SU-DHL-6 (cell line): ENCODE measurements around the gene LANCL1.

ENCODE experiments used
- H2AFZ ChIP-seq: fragments of 200-600 bp; sonication (generic); 2 replicates; pipeline ENCODE4 v1.6.1; 2014; ENCODE audit warnings: low read depth, mild to moderate bottlenecking, moderate library complexity, mixed read lengths, antibody characterized with exemption, low read length; ENCODE audit not compliant: severe bottlenecking
- H3F3A ChIP-seq: fragments of 200-600 bp; shearing (Covaris generic); 2 replicates; pipeline ENCODE4 v1.6.0; 2016; ENCODE audit warnings: antibody characterized with exemption, mild to moderate bottlenecking; ENCODE audit not compliant: insufficient read depth
- H3K27ac ChIP-seq: fragments of 200-600 bp; sonication (generic); 2 replicates; pipeline ENCODE4 v1.5.1; 2016; ENCODE audit warnings: low read depth, mild to moderate bottlenecking, low read length, moderate library complexity, mixed read lengths
- H3K27me3 ChIP-seq: fragments of 200-600 bp; sonication (generic), shearing (Covaris generic); 2 replicates; pipeline ENCODE4 v1.6.0; 2014; ENCODE audit warnings: mild to moderate bottlenecking, low read length
- H3K36me3 ChIP-seq: fragments of 200-600 bp; sonication (generic); 2 replicates; pipeline ENCODE4 v1.6.1; 2014; ENCODE audit warnings: mild to moderate bottlenecking, low read length, mixed read lengths
- H3K4me2 ChIP-seq: fragments of 300-600, 200-600 bp; shearing (Covaris generic), sonication (generic); 2 replicates; pipeline ENCODE4 v1.6.0; 2014; ENCODE audit warnings: low read length, low read depth, mild to moderate bottlenecking; ENCODE audit not compliant: poor library complexity, severe bottlenecking
- H3K4me3 ChIP-seq: fragments of 200-600 bp; sonication (generic); 2 replicates; pipeline ENCODE4 v1.5.1; 2014; ENCODE audit warnings: antibody characterized with exemption, low read length, mild to moderate bottlenecking, mixed read lengths; ENCODE audit not compliant: insufficient read depth, poor library complexity, severe bottlenecking
- H3K79me2 ChIP-seq: fragments of 200-600 bp; sonication (generic); 2 replicates; pipeline ENCODE4 v1.6.1; 2014; ENCODE audit warnings: mild to moderate bottlenecking, low read length, moderate library complexity; ENCODE audit not compliant: insufficient read depth
- H3K9ac ChIP-seq: fragments of 200-600 bp; sonication (generic); 2 replicates; pipeline ENCODE4 v1.7.0; 2014; ENCODE audit warnings: mild to moderate bottlenecking, low read length
- H3K9me2 ChIP-seq: fragments of 200-600 bp; sonication (generic); replicated peaks from 2 replicates; pipeline ENCODE4 v1.6.1; 2014; ENCODE audit warnings: low read length; ENCODE audit not compliant: insufficient read depth
- H3K9me3 ChIP-seq: fragments of 200-600 bp; sonication (generic); 2 replicates; pipeline ENCODE4 v1.6.1; 2014; ENCODE audit warnings: low read length, mixed read lengths; ENCODE audit not compliant: insufficient read depth
- H4K20me1 ChIP-seq: fragments of 200-600 bp; sonication (generic); 2 replicates; pipeline ENCODE4 v1.6.1; 2014; ENCODE audit warnings: low read depth, mild to moderate bottlenecking, antibody characterized with exemption, low read length, moderate library complexity, mixed read lengths
- EZH2phosphoT487 ChIP-seq: fragments of 200-600 bp; sonication (generic), shearing (Covaris generic); conservative IDR thresholded peaks from 2 replicates; pipeline ENCODE4 v1.6.1; 2018; ENCODE audit warnings: mild to moderate bottlenecking, antibody characterized with exemption, low read length, moderate library complexity, mixed read lengths
- TF ChIP-seq, protein P1 (sequence below): fragments of 200-600 bp; sonication (generic); IDR thresholded peaks from one replicate; pipeline ENCODE4 v1.5.1; 2017; ENCODE audit warnings: antibody characterized with exemption, mild to moderate bottlenecking, low read length, moderate library complexity; ENCODE audit not compliant: insufficient read depth, poor library complexity, severe bottlenecking

LANCL1 gene

DNA sequence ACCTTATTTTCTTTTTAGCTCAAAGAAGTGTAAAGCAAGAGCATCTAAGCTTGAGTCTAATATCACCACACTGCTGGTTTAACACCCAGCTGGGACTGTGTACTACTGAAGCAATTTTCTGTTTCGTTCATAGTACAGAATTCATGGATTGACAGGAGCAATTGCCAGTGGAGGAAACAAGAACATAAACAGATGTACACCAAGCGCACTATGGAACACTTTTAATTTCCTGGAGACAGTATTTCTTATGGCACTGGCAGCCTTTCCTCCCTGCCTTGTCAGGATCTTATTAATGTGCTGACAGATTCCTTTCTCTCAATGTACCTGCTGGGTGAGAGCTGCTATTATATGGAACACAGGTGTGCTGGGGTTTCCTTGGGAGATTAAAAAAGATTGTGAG is 4.2 kb upstream of the LANCL1 start:
- Histone ChIP-seq H3K9me3 (0 out of 2 replicates have a peak, but pooled peaks cover 4% of the 10 kb centered on the region), H3K27ac (no peak overlapping the region), H3K79me2 (no peaks in the 10 kb centered on the region), H3K9me2 (no peaks in the 10 kb centered on the region), H3F3A (peaks cover 3% of the 10 kb centered on the region; the same call in 1 of the 2 replicates), H4K20me1 (no peaks in the 10 kb centered on the region), H3K4me2 (no peak overlapping the region), H3K36me3 (no peaks in the 10 kb centered on the region), H3K4me3 (no peak overlapping the region), H3K9ac (no peak overlapping the region), H2AFZ (no peak overlapping the region), H3K27me3 (no peaks in the 10 kb centered on the region; the same call in 1 of the 2 replicates)
- TF ChIP-seq, protein P1, sequence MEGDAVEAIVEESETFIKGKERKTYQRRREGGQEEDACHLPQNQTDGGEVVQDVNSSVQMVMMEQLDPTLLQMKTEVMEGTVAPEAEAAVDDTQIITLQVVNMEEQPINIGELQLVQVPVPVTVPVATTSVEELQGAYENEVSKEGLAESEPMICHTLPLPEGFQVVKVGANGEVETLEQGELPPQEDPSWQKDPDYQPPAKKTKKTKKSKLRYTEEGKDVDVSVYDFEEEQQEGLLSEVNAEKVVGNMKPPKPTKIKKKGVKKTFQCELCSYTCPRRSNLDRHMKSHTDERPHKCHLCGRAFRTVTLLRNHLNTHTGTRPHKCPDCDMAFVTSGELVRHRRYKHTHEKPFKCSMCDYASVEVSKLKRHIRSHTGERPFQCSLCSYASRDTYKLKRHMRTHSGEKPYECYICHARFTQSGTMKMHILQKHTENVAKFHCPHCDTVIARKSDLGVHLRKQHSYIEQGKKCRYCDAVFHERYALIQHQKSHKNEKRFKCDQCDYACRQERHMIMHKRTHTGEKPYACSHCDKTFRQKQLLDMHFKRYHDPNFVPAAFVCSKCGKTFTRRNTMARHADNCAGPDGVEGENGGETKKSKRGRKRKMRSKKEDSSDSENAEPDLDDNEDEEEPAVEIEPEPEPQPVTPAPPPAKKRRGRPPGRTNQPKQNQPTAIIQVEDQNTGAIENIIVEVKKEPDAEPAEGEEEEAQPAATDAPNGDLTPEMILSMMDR, result no peak
- TF ChIP-seq EZH2phosphoT487, result no peak

DNA sequence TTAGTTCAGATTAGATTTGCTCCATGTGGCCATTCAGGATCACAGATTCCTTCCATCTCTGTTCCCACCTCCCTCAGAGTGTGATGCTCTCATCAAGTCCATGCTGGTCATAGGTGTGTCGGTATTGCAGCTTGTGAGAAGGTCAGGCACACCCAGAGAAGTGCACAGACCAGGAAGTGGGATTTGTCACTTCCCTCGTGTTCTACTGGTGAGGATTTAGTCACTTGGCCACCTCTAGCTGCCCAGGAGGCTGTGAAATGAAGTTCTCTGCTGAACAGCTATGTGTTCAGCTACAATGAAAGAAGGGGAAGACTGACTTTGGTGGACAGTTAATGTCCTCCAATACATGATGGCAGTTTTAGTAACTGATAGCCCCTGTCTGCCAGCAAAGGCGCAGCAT is 3.5 kb upstream of the LANCL1 start:
- Histone ChIP-seq H3K27me3 (no peaks in the 10 kb centered on the region; the same call in 1 of the 2 replicates), H3K4me2 (no peak overlapping the region), H3K4me3 (no peak overlapping the region), H3K27ac (no peak overlapping the region), H2AFZ (peak overlapping the region; percentile 24), H3K9ac (no peak overlapping the region), H3K9me3 (0 out of 2 replicates have a peak, but pooled peaks cover 4% of the 10 kb centered on the region), H3F3A (peaks cover 5% of the 10 kb centered on the region; the same call in 1 of the 2 replicates), H3K9me2 (no peaks in the 10 kb centered on the region), H3K36me3 (no peaks in the 10 kb centered on the region), H4K20me1 (no peaks in the 10 kb centered on the region), H3K79me2 (no peaks in the 10 kb centered on the region)
- no peak for TF ChIP-seq EZH2phosphoT487
- TF ChIP-seq, protein P1, result no peak

DNA sequence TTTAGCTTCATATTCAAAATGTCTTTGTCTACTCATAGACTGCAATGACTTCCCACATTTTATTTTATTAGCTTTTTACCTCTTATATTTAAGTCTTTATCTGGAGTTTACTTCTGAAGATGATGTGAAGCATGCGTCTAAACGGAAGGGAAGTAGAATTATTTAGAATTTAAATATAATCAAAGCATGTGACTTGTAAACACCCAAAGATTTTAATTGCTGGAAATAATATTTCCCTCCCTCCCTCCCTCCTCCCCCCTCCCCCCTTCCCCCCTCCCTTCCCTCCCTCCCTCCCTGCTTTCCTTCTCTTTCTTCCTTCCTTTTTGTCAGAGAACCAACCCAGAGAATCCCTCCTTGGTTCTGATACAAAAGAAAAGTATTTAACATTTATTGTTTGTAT is 2.1 kb upstream of the LANCL1 start:
- Histone ChIP-seq H3K9me3 (no peaks in the 10 kb centered on the region), H4K20me1 (no peaks in the 10 kb centered on the region), H3K79me2 (no peaks in the 10 kb centered on the region), H3K9me2 (no peaks in the 10 kb centered on the region), H3K36me3 (no peaks in the 10 kb centered on the region), H3K9ac (no peak overlapping the region), H3K27me3 (no peaks in the 10 kb centered on the region; the same call in 1 of the 2 replicates), H3K4me3 (no peak overlapping the region), H3F3A (peaks cover 7% of the 10 kb centered on the region; the same call in 1 of the 2 replicates), H3K27ac (no peak overlapping the region), H2AFZ (peak overlapping the region; percentile 3), H3K4me2 (no peak overlapping the region)
- TF ChIP-seq EZH2phosphoT487, result no peak
- TF ChIP-seq, protein P1, result no peak
